HAP-1 (cell line): ENCODE data around the gene ZFP91.
"Not testable (repeated sequence)": the region's sequence is repeated elsewhere in the genome, so short reads cannot be mapped to it uniquely, and the experiment has no call there.

Experiments
- DNase-seq, 2 experiments: peaks; one replicate each; pipeline ENCODE4 v3.0.0-alpha.2; 2016 to 2020; ENCODE audit warnings: low spot score in 2 of 2
- H3K27me3 ChIP-seq: fragments of 250-450 bp; sonication (Bioruptor Pico); 2 replicates; pipeline ENCODE4 v1.5.1; 2020; ENCODE audit warnings: low read depth, mild to moderate bottlenecking, moderate library complexity
- H3K36me3 ChIP-seq: fragments of 250-450 bp; sonication (Bioruptor Pico); replicated peaks from 2 replicates; pipeline ENCODE4 v1.5.1; 2020; ENCODE audit warnings: mild to moderate bottlenecking
- H3K4me1 ChIP-seq: fragments of 250-450 bp; sonication (Bioruptor Pico); 2 replicates; pipeline ENCODE4 v1.5.1; 2020; ENCODE audit warnings: mild to moderate bottlenecking
- H3K4me3 ChIP-seq: fragments of 250-450 bp; sonication (Bioruptor Pico); 2 replicates; pipeline ENCODE4 v1.5.1; 2020; ENCODE audit warnings: mild to moderate bottlenecking, moderate library complexity
- H3K9me3 ChIP-seq: fragments of 250-450 bp; sonication (Bioruptor Pico); 2 replicates; pipeline ENCODE4 v1.5.1; 2020; ENCODE audit warnings: mild to moderate bottlenecking, moderate library complexity
- in situ Hi-C: fragments of 300-500 bp; cut with MboI; formaldehyde crosslinking; loops from 3 replicates; pipeline ENCODE4 v1.14.3; 2020; ENCODE audit warnings: low sequenced_read_pairs, inconsistent platforms, mixed read lengths

The ZFP91 gene, protein sequence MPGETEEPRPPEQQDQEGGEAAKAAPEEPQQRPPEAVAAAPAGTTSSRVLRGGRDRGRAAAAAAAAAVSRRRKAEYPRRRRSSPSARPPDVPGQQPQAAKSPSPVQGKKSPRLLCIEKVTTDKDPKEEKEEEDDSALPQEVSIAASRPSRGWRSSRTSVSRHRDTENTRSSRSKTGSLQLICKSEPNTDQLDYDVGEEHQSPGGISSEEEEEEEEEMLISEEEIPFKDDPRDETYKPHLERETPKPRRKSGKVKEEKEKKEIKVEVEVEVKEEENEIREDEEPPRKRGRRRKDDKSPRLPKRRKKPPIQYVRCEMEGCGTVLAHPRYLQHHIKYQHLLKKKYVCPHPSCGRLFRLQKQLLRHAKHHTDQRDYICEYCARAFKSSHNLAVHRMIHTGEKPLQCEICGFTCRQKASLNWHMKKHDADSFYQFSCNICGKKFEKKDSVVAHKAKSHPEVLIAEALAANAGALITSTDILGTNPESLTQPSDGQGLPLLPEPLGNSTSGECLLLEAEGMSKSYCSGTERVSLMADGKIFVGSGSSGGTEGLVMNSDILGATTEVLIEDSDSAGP

DNA sequence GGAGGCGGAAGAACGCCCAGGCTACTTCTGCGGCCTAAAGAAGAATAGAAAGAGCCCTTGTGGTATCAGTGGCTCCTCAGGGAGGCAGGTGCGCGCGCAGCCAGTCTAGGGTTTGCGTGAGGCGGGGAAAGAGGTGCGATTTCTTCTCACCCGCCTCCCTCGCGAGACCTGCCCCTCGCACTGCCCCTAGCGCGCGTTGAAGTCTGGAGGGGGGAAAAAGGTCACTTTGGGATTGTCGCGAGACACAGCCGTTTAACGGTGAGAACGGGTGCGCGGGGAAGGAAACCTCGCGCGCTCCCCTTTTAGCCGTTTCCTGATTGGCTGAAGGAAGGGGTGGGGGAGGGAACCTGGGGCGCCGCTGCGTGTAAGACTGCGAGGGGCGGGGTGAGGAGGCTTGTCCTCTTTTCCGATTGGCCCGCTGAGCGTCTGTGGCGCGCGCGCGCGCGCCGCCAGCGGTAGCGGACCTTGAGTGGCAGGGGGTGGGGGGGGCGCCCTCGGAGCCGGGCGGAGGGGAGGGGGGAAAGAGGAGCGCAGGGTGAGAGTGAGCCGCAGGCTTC is at the start of gene ZFP91:
TSS of gene ZFP91 (plus strand) at position 429 of the 557 bp plus-strand sequence. CDS start 219 bp downstream, outside the sequence.
- H3K27me3 ChIP-seq, result no peaks in the 10 kb centered on the region
- DNase-seq, result peak; percentile 97
- peaks cover 4% of the 10 kb centered on the region for H3K36me3 ChIP-seq
- H3K9me3 ChIP-seq, result no peaks in the 10 kb centered on the region
- in situ Hi-C loops, result loop anchor here (10.0 kb wide), 1 partner anchor 914 kb away; the partner anchor contains the start of gene ZDHHC5
- peaks cover 11% of the 10 kb centered on the region for H3K4me1 ChIP-seq
- peak within 1 kb of the TSS; percentile 100 for H3K4me3 ChIP-seq

DNA sequence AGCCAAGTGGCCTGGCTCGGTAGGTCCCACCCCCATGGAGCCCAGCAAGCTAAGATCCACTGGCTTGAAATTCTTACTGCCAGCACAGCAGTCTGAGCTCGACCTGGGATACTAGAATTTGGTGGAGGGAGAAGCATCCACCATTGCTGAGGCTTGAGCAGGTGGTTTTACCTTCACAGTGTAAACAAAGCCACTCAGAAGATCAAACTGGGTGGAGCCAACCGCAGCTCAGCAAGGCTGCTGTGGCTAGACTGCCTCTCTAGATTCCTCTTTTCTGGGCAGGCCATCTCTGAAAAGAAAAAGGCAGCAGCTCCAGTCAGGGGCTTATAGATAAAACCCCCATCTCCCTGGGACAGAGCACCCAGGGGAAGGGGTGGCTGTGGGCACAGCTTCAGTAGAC is 48.6 kb upstream of the ZFP91 start:
- H3K9me3 ChIP-seq, result no peaks in the 10 kb centered on the region
- no peak for DNase-seq
- H3K4me3 ChIP-seq, result no peak overlapping the region
- no peaks in the 10 kb centered on the region for H3K36me3 ChIP-seq
- H3K27me3 ChIP-seq, result no peaks in the 10 kb centered on the region
- H3K4me1 ChIP-seq, result no peaks in the 10 kb centered on the region
- in situ Hi-C loops, result no loop called here

DNA sequence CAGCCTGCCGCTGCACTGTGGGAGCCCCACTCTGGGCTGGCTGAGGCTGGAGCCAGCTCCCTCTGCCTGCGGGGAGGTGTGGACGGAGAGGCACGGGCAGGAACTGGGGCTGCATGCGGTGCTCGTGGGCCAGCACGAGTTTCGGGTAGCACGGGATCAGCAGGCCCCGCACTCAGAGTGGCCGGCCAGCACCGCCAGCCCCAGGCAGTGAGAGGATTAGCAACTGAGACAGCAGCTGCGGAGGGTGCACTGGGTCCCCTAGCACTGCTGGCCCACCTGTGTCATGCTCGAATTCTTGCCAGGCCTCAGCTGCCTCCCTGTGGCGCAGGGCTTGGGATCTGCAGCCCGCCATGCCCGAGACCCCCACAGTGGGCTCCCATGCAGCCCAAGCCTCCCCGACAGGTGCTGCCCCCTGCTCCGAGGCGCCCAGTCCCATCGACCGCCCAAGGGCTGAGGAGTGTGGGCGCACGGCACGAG is 47.0 kb upstream of the ZFP91 start:
- Histone ChIP-seq H3K27me3 (no peaks in the 10 kb centered on the region), H3K4me3 (no peak overlapping the region), H3K4me1 (no peaks in the 10 kb centered on the region), H3K36me3 (no peaks in the 10 kb centered on the region), H3K9me3 (no peaks in the 10 kb centered on the region)
- in situ Hi-C loops, result no loop called here
- no peak for DNase-seq

DNA sequence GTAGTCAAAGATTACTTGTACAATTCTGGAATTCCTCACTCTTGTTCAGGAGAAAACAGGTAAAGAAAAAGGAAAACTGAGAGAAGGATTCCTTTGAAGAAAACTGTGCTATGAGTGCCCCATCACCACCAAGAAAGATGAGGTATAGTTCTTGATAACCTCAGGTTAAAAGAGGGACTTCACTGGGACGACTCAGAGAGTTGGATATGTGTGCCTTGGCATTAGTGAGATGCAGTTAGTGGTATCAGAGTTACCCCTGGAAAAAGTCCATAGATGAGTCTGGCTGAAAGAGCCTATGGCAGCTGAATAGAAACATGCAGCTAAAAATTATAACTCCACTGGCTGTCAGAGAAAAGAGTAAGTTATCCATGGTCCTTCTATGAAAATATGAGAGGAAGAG is 32.0 kb upstream of the ZFP91 start:
- Histone ChIP-seq H3K36me3 (no peaks in the 10 kb centered on the region), H3K27me3 (no peaks in the 10 kb centered on the region), H3K9me3 (no peaks in the 10 kb centered on the region), H3K4me3 (no peak overlapping the region), H3K4me1 (no peaks in the 10 kb centered on the region)
- no peak for DNase-seq
- in situ Hi-C loops, result no loop called here

DNA sequence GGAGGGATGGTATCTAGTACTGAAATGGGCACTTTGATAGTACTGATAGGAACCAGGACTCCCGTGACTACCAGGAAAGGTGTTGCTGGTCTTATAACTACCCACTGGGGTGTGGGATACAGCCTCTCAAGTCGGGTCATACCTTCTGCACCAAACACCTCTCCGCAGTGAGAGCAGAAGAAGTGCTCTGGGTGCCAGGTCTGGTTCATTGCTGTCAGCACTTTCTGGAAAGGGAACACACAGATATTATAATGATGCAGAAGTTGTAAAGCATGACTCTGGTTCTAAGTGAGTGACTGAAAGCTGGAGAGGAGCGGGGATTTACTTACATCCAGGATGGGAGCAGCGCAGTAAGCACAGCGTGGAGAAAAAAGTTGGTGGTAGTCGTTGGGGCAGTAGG is 29.2 kb upstream of the ZFP91 start:
- Histone ChIP-seq H3K4me3 (no peak overlapping the region), H3K27me3 (no peaks in the 10 kb centered on the region), H3K4me1 (no peaks in the 10 kb centered on the region), H3K9me3 (no peaks in the 10 kb centered on the region), H3K36me3 (no peaks in the 10 kb centered on the region)
- in situ Hi-C loops, result no loop called here
- DNase-seq, result no peak

DNA sequence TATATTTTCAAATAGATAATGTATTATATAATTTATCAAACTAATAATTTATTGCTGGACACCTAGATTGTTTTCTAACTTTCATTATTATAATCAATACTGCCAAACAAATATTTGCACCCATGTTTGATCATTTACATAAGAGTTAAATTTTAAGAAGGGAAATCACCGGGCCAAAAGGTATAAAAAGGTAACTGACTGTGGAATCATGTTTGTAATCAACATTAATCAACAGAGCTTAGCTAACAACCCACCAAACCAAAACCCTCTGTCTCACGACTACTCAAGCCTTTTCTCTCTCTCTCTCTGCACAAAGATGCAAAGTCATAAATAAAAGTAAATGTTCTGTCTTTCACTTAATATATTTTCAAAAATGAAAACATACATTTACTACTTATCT is 18.0 kb upstream of the ZFP91 start:
- Histone ChIP-seq H3K27me3 (no peaks in the 10 kb centered on the region), H3K4me3 (no peak overlapping the region), H3K36me3 (no peaks in the 10 kb centered on the region), H3K4me1 (no peaks in the 10 kb centered on the region), H3K9me3 (no peaks in the 10 kb centered on the region)
- in situ Hi-C loops, result no loop called here
- DNase-seq, result no peak

DNA sequence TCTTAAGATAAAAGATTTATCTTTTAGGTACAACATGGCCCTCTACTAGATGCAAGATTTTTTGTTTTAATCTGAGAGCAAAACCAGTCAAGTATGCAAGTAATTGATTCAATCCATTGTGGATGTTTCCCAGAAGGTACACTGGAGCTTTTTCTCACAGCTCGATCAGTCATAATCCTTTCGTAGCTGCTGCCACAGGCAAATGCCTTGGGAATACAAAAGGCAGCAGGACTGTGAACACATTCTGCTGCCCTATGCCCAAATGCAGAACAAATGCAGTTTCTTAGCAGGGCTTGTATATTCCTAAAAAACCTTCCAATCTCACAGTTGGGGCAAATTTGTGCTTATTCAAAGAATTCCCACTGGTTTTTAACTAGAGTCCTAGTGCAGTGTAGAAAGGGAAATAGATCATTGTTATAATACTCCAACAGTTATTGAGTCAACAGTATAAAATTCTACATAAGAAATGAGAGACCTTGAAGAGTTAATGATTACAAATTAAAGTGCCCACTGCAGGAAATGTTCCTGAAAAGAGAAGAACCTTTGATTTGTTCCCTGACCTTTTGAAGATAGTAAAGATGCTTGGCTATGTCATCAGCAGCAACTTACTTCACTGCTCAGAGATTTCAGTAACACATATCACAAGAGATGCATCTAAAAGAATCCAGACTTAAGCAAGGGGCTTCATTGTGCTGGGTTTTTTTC is 17.3 kb upstream of the ZFP91 start:
- Histone ChIP-seq H3K36me3 (no peaks in the 10 kb centered on the region), H3K4me3 (no peak overlapping the region), H3K9me3 (no peaks in the 10 kb centered on the region), H3K4me1 (no peaks in the 10 kb centered on the region), H3K27me3 (no peaks in the 10 kb centered on the region)
- in situ Hi-C loops, result no loop called here
- DNase-seq, result no peak

DNA sequence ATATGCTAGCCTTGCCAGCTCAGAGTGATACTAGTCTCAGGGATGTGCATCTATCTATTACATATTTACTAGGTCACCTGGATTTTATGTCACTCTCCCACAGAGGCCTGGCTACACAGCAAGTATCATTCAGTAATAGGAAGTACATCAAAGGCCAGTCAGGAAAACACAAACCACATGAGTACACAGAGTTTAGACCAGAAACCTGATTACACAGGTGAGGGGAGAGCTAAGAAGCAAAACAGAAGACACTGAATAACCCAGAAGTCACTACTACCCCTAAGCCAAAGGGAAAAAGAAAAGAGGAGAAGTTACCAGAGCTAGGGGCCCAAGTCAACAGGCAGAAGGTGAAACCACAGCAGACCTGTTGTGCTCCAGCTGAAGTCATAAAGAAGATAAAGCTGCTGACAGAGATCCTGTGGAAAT is 16.5 kb upstream of the ZFP91 start:
- Histone ChIP-seq H3K36me3 (no peaks in the 10 kb centered on the region), H3K4me1 (no peaks in the 10 kb centered on the region), H3K27me3 (no peaks in the 10 kb centered on the region), H3K4me3 (no peak overlapping the region), H3K9me3 (no peaks in the 10 kb centered on the region)
- in situ Hi-C loops, result no loop called here
- no peak for DNase-seq

DNA sequence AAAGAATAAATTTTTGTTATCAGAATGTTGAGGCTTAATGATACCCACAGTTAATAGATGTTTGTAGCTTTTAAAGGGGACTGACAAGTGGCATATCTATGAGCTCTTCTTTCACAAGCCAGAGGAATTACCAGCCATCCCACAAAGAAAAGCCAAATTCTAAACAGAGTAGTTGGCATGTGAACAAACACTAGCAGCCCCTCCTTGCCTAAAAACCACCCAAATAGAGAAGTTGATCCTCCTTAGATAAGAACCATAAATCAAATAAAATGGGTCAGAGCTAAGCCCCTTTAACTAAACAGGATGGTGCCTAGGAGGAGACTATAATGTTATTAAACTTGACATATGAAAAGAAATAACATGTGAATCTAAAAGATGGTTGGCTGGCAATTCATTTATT is 14.6 kb upstream of the ZFP91 start:
- no peak for DNase-seq
- no peaks in the 10 kb centered on the region for H3K36me3 ChIP-seq
- no peaks in the 10 kb centered on the region for H3K4me1 ChIP-seq
- H3K27me3 ChIP-seq, result no peaks in the 10 kb centered on the region
- no peaks in the 10 kb centered on the region for H3K9me3 ChIP-seq
- in situ Hi-C loops, result no loop called here
- H3K4me3 ChIP-seq, result no peak overlapping the region

DNA sequence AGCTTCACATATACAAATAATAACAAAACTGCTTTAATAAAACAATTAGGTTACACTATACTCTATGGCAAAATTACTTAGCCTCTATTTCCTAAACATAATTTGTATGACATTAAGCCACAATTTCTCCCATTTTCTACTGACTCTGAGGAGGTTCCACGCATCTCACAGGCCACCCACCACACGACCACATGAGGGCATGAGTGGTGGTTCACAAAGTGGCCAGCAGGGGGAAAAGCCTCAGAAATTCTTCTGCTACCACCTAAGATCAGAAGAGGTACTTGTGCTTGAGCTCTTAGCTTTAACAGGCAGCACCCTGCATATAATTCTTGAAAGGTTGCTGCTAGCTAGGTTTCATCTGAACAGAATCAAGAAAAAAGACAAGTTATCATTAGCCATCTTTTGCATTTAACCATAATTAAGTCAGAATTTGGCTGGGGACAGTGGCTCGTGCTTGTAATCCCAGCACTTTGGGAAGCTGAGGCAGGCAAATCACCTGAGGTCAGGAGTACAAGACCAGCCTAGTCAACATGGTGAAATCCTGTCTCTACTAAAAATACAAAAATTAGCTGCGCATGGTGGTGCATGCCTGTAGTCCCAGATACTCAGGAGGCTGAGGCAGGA is 10.9 kb upstream of the ZFP91 start:
- in situ Hi-C loops, result no loop called here
- H3K27me3 ChIP-seq, result no peaks in the 10 kb centered on the region
- no peaks in the 10 kb centered on the region for H3K9me3 ChIP-seq
- H3K4me1 ChIP-seq, result no peaks in the 10 kb centered on the region
- DNase-seq, result peak; percentile 19 to 74
- H3K4me3 ChIP-seq, result no peak overlapping the region
- H3K36me3 ChIP-seq, result no peaks in the 10 kb centered on the region

DNA sequence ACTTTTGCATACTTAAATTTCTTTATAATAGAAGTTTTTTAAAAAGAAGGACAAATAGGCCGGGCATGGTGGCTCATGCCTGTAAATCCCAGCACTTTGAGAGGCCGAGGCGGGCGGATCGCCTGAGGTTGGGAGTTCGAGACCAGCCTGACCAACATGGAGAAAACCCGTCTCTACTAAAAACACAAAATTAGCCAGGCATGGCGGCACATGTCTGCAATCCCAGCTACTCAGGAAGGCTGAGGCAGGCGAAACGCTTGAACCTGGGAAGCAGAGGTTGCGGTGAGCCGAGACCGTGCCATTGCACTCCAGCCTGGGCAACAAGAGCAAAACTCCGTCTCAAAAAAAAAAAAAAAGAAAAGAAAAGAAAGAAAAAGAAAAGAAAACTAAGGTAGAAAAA is 6.0 kb upstream of the ZFP91 start:
- not testable (repeated sequence) for H3K9me3 ChIP-seq, H3K4me1 ChIP-seq, H3K36me3 ChIP-seq, DNase-seq, H3K4me3 ChIP-seq, H3K27me3 ChIP-seq
- in situ Hi-C loops, result loop anchor here (10.0 kb wide), 1 partner anchor 908 kb away; the partner anchor contains the start of gene ZDHHC5

DNA sequence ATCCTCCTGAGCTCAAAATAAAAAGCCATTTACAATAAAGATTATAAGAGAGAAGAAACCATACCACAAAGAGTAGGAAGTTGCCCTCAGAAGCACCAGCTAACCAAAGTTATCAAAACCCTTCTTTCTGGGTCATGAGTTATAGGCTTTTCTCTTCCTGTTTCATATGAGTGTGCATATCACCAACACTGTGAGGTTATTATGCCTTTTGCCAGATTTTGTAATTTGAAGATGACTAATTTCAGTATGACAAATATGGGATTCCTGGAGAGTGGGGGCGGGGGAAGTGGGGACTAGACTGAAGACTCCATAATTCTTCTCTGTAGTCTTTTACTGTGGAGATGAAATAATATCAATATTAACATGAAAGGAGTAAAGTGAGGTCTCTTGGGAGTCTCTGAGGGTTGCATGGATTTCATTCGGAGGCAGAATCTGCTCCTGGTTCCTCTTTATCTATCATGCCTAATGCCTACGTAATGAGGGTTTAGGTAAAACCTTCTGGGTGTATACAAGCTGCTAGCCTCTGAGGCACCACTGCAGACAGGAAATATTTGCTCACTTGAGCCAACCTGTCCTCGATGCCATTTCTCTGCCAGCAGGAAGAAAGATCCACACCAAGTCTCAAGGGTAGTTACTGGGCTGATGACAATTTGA is 5.3 kb upstream of the ZFP91 start:
- H3K4me3 ChIP-seq, result no peak overlapping the region
- no peaks in the 10 kb centered on the region for H3K9me3 ChIP-seq
- in situ Hi-C loops, result loop anchor here (10.0 kb wide), 1 partner anchor 909 kb away; the partner anchor contains the start of gene ZDHHC5
- H3K27me3 ChIP-seq, result no peaks in the 10 kb centered on the region
- no peaks in the 10 kb centered on the region; the same call in 1 of the 2 replicates for H3K4me1 ChIP-seq
- no peak for DNase-seq
- peaks cover 3% of the 10 kb centered on the region for H3K36me3 ChIP-seq

DNA sequence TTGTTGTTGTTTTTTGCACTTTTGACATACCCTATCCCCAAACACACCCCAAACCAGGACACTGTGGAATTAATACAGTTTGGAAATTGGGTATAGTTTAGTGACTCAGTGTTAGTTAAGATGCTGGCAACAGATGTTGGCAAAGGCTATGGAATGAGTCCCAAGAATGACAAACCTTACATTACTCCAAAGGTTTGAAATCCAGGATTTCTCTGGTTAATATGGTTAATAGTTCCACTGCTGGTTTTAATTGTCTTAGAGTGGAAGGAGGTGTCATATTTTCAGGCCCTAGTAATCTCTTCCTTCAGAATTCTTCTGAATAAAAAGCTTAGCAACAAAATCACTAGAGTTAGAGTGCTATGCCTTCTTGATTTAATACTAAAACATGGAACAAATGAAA is 4.0 kb upstream of the ZFP91 start:
- Histone ChIP-seq H3K4me1 (no peaks in the 10 kb centered on the region; the same call in 1 of the 2 replicates), H3K27me3 (no peaks in the 10 kb centered on the region), H3K4me3 (no peak overlapping the region), H3K36me3 (peaks cover 4% of the 10 kb centered on the region), H3K9me3 (no peaks in the 10 kb centered on the region)
- in situ Hi-C loops, result loop anchor here (10.0 kb wide), 1 partner anchor 910 kb away; the partner anchor contains the start of gene ZDHHC5
- no peak for DNase-seq
